Right ventricle myocardium inferior (tissue), 1 donor: ENCODE data around the gene STRN3. TPM values are rescaled to one million over a fixed set of nuclear protein-coding genes. Genes with fewer than 3 reads are reported as not detected.
"Not testable (repeated sequence)": the region's sequence is repeated elsewhere in the genome, so short reads cannot be mapped to it uniquely, and the experiment has no call there.

Experiments used
- ATAC-seq: fragments of 200-7000 bp; cut with Tn5 transposase; one replicate; pipeline ENCODE4 v1.9.1; 2020; ENCODE audit warnings: mild to moderate bottlenecking, moderate library complexity
- DNase-seq: peaks from one replicate; pipeline ENCODE4 v3.0.0; 2021; ENCODE audit errors: missing footprints
- intact Hi-C: fragments of 100-400 bp; cut with DNase I; formaldehyde crosslinking; loops from one replicate; pipeline ENCODE4 v1.11.0; 2022
- total RNA-seq: library from RNA; stranded (reverse); fragmentation: NEBNext Ultra II Directional; extraction: Animal tissue kit (Norgen Biotek cat#: 25700); gene quantifications from one replicate; pipeline ENCODE4 v1.2.1, GENCODE V29; 2021
- donor health status: DM: no; HTN: yes; CAD: no; lungs with severe emphysema.

The STRN3 gene
- total RNA-seq, 1 donor from 2014 or later, result 48.4 TPM

GRCh38 chr14:30985796-30986195 lies 40.4 kb downstream of the STRN3 start:
- intact Hi-C loops, result loop anchor here (5.0 to 10.0 kb wide), 2 partner anchors 42 to 359 kb away; partner anchors contain the start of genes AP4S1 and STRN3
- ATAC-seq (no peak), DNase-seq (no peak)

DNA sequence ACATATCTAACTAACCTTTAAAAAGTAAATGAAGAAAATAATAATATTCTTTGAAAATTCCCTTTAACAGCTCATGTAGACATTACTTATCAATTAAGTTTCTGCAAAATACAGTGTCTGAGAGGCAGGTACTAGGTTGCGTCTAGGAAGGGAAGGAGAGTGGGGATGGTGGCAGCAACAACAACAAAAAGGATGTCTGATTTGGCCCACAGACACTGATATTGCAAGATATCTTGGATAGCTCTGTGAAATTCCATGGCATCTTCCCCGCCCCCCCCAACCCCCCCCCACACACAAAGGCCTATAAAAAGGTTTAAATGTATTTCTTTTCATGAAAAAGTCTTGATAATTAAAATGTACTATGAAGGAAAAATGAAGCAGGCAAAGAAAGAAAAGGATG lies 42.3 kb downstream of the STRN3 start:
- ATAC-seq (no peak), DNase-seq (no peak)
- intact Hi-C loops, result loop anchor here (10.0 kb wide), 1 partner anchor 361 kb away; no protein-coding TSS in a partner anchor

DNA sequence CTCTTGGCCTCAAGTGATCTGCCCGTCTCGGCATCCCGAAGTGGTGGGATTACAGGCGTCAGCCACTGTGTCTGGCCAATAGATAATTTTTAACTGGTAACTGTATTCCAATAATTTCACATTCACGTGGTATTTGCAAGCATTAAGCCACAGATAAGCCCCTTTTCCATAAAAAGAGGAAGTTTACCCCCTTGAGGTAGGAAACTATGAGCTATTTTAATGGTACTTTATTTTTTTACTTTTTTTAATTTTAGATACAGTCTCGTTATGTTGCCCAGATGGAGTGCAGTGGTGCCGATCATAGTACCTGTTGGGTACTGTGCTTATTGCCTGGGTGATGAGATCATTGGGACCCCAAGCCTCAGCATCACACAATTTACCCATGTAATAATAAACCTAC lies 43.6 kb downstream of the STRN3 start:
- DNase-seq (no peak), ATAC-seq (no peak)
- intact Hi-C loops, result loop anchor here (10.0 kb wide), 1 partner anchor 362 kb away; no protein-coding TSS in a partner anchor

GRCh38 chr14:30980980-30981379 lies 45.2 kb downstream of the STRN3 start:
- ATAC-seq, result no peak
- DNase-seq, result no peak
- intact Hi-C loops, result loop anchor here (10.0 kb wide), 1 partner anchor 364 kb away; no protein-coding TSS in a partner anchor

GRCh38 chr14:30980106-30980704 lies 46.0 kb downstream of the STRN3 start:
- peak; percentile 75 for ATAC-seq
- DNase-seq, result not testable (repeated sequence)
- intact Hi-C loops, result loop anchor here (10.0 kb wide), 1 partner anchor 365 kb away; no protein-coding TSS in a partner anchor

DNA sequence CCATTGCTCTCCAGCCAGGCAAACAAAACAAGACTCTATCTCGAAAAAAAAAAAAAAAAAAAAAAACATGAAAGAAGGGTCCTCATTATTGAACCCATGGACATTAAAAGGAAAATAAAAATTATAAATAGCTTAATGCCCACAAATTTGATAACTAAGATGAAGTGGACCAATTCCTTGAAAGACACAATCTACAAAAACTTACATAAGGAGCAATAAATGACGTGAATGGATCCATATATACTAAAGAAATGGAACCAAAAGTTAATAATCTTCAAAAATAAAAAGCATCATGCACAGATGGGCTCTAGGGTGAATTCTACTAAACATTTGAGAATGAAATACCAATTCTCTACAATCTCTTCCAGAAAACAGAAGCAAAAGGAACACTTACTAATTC lies 48.4 kb downstream of the STRN3 start:
- DNase-seq (no peak), ATAC-seq (no peak)
- intact Hi-C loops, result loop anchor here (1.0 kb wide), 1 partner anchor 105 kb away; no protein-coding TSS in a partner anchor

GRCh38 chr14:30974628-30975027 lies 51.6 kb downstream of the STRN3 start:
- ATAC-seq (no peak), DNase-seq (no peak)
- intact Hi-C loops, result no loop called here

- DNase-seq (no peak), ATAC-seq (no peak)
- intact Hi-C loops, result no loop called here
Observed at GRCh38 chr14:30972882-30973582, 53.1 kb downstream of the STRN3 start.

DNA sequence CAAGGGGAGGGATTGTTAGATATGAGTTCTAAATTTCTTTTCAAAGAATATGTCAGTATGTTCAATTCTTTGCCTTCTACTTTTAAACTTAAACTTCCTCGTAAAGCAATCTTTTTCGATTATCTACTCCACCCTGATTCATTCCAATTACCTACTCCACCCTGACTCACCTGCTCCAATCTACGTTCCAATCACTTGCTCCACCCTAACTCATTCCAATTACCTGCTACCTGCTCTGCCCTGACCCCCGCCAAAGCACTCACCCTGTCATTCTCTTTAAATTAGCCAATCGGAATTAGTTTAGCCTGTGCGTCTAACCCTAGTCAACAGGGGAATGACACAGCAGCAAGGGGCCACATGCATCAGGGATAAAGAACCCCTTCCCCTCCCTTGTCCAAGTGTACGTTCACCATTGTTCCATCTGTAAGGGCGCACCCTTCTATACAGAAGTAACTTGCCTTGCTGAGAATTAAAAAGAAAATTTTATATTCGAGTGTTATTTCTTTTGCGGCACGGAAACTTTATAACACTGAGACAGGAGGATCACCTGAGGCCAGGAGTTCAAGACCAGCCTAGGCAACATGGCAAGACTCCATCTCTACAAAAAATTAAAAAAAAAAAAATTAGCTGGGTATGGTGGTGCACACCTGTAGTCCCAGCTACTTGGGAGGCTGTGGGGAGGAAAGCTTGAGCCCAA lies 54.0 kb downstream of the STRN3 start:
- ATAC-seq, intact Hi-C loops, DNase-seq: not testable (repeated sequence)

DNA sequence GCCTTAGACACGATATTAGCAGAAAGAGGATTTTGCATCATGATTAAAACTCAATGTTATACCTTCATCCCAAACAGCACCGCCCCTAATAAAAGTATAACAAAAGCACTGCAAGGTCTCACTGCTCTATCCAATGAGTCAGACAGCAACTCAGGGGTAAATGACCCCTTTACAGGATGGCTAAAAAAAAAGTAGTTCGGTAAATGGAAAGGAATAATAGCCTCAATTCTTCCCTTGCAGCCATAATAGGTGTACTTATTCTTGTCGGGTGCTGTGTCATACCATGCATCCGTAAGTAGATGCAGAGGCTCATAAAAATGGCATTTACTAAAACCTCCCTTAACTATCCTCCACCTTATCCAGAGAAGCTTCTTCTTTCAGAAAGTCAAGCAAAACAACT lies 54.6 kb downstream of the STRN3 start:
- DNase-seq, result no peak
- ATAC-seq, result no peak
- intact Hi-C loops, result no loop called here

DNA sequence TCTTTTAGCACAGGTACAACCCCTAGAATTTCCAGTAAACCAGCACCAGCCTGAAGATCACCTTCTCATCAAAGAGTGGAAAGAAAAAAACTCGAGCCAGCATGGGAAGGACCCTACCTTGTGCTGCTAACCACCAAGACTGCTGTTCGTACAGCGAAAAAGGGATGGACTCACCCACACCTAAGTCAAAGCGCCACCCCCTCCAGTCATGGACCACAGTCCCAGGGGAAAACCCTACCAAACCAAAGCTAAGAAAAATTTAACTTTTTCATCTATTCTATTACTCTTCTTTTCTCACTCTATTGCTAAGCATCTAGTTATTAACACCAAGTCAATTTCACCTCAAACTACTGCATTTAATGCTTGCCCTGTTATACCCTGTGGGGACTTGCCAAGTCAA lies 56.4 kb downstream of the STRN3 start:
- DNase-seq, ATAC-seq, intact Hi-C loops: not testable (repeated sequence)

GRCh38 chr14:30967364-30968098 lies 58.6 kb downstream of the STRN3 start:
- intact Hi-C loops, DNase-seq, ATAC-seq: not testable (repeated sequence)

GRCh38 chr14:30966415-30967363 lies 59.5 kb downstream of the STRN3 start:
- ATAC-seq, result no peak
- no peak for DNase-seq
- intact Hi-C loops, result no loop called here

GRCh38 chr14:30965861-30966260 lies 60.3 kb downstream of the STRN3 start:
- intact Hi-C loops, DNase-seq, ATAC-seq: not testable (repeated sequence)

DNA sequence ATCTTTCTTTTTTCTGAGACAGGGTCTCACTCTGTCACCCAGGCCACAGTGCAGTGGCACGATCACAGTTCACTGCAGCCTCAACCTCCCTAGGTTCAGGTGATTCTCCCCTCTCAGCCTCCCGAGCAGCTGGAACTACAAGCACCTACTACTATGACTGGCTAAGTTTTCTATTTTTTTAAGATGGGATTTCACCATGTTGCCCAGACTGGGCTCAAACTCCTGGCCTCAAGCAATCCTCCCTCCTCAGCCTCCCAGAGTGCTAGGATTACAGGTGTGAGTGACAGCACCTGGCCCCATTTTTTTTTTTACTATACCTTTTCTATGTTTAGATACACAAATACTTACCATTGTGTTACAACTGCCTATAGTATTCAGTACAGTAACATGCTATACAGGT lies 63.6 kb downstream of the STRN3 start:
- intact Hi-C loops, DNase-seq, ATAC-seq: not testable (repeated sequence)

- intact Hi-C loops, result no loop called here
- no peak for ATAC-seq
Observed at GRCh38 chr14:30961330-30961729, 64.8 kb downstream of the STRN3 start.

GRCh38 chr14:30960216-30960615 lies 66.0 kb downstream of the STRN3 start:
- intact Hi-C loops, result no loop called here
- DNase-seq, result no peak
- no peak for ATAC-seq

More at GRCh38 chr14:30961330-30961729, 64.8 kb downstream of the STRN3 start:
- no peak for DNase-seq
